Upper lobe of left lung (tissue), 4 donors: Measurements from ENCODE around the gene RFTN2.
"Not testable (repeated sequence)": the region's sequence is repeated elsewhere in the genome, so short reads cannot be mapped to it uniquely, and the experiment has no call there.

Experiments
- EP300 ChIP-seq, 4 donors: sonication (generic); formaldehyde crosslinking; IDR thresholded peaks; one replicate each; pipeline ENCODE4 v1.5.1; 2017; ENCODE audit warnings: antibody characterized with exemption in 4 of 4, control low read depth in 2 of 4
- POLR2A ChIP-seq, 4 donors: fragments of 450-650 bp; IDR thresholded peaks; one replicate each; pipeline ENCODE4 v1.5.1; 2016 to 2017; ENCODE audit warnings: antibody characterized with exemption in 4 of 4, mild to moderate bottlenecking in 2 of 4
- POLR2AphosphoS5 ChIP-seq, 2 donors: sonication (generic); formaldehyde crosslinking; IDR thresholded peaks; one replicate each; pipeline ENCODE4 v1.5.1; 2017; ENCODE audit warnings: antibody characterized with exemption in 2 of 2
- TF ChIP-seq, protein P1 (sequence below), 6 experiments: fragments of 450-650 bp in 4 of 6; fragments of 200-600 bp in 2 of 6; sonication (generic) in 2 of 6; IDR thresholded peaks; one replicate each; pipeline ENCODE4 v1.5.1; 2016 to 2019; ENCODE audit warnings: antibody characterized with exemption in 6 of 6

DNA sequence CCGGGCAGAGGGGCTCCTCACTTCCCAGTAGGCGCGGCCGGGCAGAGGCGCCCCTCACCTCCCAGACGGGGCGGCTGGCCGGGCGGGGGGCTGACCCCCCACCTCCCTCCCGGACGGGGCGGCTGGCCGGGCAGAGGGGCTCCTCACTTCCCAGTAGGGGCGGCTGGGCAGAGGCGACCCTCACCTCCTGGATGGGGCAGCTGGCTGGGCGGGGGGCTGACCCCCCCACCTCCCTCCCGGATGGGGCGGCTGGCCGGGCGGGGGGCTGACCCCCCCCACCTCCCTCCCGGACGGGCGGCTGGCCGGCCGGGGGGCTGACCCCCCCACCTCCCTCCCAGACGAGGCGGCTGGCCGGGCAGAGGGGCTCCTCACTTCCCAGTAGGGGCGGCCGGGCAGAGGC, 20.6 kb upstream of the RFTN2 start:
- TF ChIP-seq EP300, POLR2A, POLR2AphosphoS5 (IDR thresholded peaks at IDR 0.05): not testable (repeated sequence)
- TF ChIP-seq, protein P1, sequence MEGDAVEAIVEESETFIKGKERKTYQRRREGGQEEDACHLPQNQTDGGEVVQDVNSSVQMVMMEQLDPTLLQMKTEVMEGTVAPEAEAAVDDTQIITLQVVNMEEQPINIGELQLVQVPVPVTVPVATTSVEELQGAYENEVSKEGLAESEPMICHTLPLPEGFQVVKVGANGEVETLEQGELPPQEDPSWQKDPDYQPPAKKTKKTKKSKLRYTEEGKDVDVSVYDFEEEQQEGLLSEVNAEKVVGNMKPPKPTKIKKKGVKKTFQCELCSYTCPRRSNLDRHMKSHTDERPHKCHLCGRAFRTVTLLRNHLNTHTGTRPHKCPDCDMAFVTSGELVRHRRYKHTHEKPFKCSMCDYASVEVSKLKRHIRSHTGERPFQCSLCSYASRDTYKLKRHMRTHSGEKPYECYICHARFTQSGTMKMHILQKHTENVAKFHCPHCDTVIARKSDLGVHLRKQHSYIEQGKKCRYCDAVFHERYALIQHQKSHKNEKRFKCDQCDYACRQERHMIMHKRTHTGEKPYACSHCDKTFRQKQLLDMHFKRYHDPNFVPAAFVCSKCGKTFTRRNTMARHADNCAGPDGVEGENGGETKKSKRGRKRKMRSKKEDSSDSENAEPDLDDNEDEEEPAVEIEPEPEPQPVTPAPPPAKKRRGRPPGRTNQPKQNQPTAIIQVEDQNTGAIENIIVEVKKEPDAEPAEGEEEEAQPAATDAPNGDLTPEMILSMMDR (IDR thresholded peaks at IDR 0.05): not testable (repeated sequence)
